HEK293 (cell line): ENCODE results near the gene TTLL12.

Source experiments
- CTCF ChIP-seq: fragments of 450-650 bp; formaldehyde crosslinking; IDR thresholded peaks from 2 replicates; pipeline ENCODE4 v1.5.1; 2016; ENCODE audit warnings: missing biosample characterization, missing genetic modification characterization
- TCF7L2 ChIP-seq: IDR thresholded peaks from 2 replicates; pipeline ENCODE4 v1.6.1; 2011; ENCODE audit warnings: low read depth, mild to moderate bottlenecking, inconsistent platforms, low read length, moderate library complexity, borderline replicate concordance
- ZBTB44 ChIP-seq: fragments of 450-650 bp; IDR thresholded peaks from 2 replicates; pipeline ENCODE4 v1.5.1; 2018; ENCODE audit warnings: missing biosample characterization, mild to moderate bottlenecking, missing genetic modification characterization
- ZNF311 ChIP-seq: fragments of 450-650 bp; formaldehyde crosslinking; IDR thresholded peaks from 2 replicates; pipeline ENCODE4 v1.5.1; 2017; ENCODE audit warnings: missing biosample characterization, missing genetic modification characterization, borderline replicate concordance

GRCh38 chr22:43166132-43166930 is 20.6 kb downstream of the TTLL12 start:
- TF ChIP-seq TCF7L2, result no peak
- no peak for TF ChIP-seq CTCF
- TF ChIP-seq ZBTB44 (tag by site-specific recombination), result no peak
- no peak for TF ChIP-seq ZNF311 (tag by site-specific recombination)
